ENCODE results near the gene NDUFS7.
A peak's percentile ranks its signal among the peaks of the same experiment; 100 is the strongest.

The NDUFS7 gene

GRCh38 chr19:1383312-1384084 lies at the start of gene NDUFS7:
NDUFS7 (plus strand) TSS chr19:1383907; CDS start chr19:1383927, 20 bp downstream.
- peak within 1 kb of the TSS; percentile 87 for H3K4me3 Mint-ChIP-seq
- H3K4me1 Mint-ChIP-seq (ENCODE audit: low read depth), result peaks cover 15% of the 10 kb centered on the region

DNA sequence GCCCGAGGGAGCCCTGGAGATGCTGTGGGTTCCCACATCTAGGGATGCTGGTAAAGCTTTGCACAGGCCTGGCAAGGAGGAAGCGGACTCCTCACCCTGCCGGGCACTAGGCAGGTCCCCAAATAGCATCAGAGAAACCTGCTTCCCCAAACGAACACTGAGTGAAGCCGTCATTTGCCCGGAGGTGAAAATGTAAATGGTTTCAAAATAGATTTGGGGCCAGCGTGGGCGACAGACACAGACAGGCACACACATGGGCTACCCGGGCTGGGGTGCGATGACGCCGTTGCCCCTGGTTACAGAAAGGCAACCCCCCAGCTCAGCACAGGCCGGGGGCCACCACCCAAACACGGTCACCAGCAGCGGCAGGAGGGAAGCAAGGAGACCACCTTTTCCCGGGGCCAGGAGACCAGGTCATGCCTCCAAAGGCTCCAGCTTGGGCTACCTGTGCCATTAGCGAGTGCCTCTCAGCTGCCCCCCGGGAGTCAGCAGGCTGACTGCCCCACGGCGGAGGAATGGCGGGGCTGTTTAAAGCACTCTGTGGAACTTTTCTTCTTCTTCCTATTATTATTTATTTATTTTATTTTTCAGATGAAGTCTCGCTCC lies 47.5 kb upstream of the NDUFS7 start:
- Mint-ChIP-seq H3K9me3 (no peaks in the 10 kb centered on the region), H3K4me1 (ENCODE audit: low read depth) (no peaks in the 10 kb centered on the region), H3K27ac (no peak overlapping the region), H3K36me3 (ENCODE audit: low read depth) (no peaks in the 10 kb centered on the region), H3K27me3 (ENCODE audit: low read depth) (no peaks in the 10 kb centered on the region), H3K4me3 (no peak overlapping the region)

More at GRCh38 chr19:1383312-1384084, at the start of gene NDUFS7:
- Mint-ChIP-seq H3K9me3 (no peaks in the 10 kb centered on the region), H3K36me3 (ENCODE audit: low read depth) (peaks cover 6% of the 10 kb centered on the region), H3K27me3 (ENCODE audit: low read depth) (peaks cover 10% of the 10 kb centered on the region), H3K27ac (peak within 1 kb of the TSS; percentile 99)

GRCh38 chr19:1340681-1341469 lies 42.8 kb upstream of the NDUFS7 start:
- Mint-ChIP-seq H3K4me3 (no peak overlapping the region), H3K36me3 (ENCODE audit: low read depth) (no peaks in the 10 kb centered on the region), H3K9me3 (no peaks in the 10 kb centered on the region), H3K27me3 (ENCODE audit: low read depth) (no peaks in the 10 kb centered on the region), H3K27ac (no peak overlapping the region), H3K4me1 (ENCODE audit: low read depth) (peaks cover 3% of the 10 kb centered on the region)

DNA sequence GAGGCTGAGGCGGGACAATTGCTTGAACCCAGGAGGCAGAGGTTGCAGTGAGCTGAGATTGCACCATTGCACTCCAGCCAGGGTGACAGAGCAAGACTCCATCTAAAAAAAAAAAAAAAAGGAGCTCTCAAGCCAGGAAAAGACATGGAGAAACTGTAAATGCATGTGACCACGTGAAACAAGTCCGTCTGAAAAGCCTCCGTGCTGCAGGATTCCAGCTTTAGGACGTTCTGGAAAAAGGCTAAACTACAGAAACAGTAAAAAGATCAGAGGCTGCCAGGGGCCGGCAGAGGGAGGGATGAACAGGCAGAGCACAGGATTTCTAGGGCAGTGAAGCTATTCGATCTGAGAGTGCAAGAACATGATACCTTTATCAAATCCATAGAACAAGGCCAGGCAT lies 40.7 kb upstream of the NDUFS7 start:
- Mint-ChIP-seq H3K4me1 (ENCODE audit: low read depth) (peaks cover 3% of the 10 kb centered on the region), H3K27me3 (ENCODE audit: low read depth) (no peaks in the 10 kb centered on the region), H3K9me3 (no peaks in the 10 kb centered on the region), H3K36me3 (ENCODE audit: low read depth) (no peaks in the 10 kb centered on the region), H3K4me3 (no peak overlapping the region), H3K27ac (no peak overlapping the region)

GRCh38 chr19:1349211-1349610 lies 34.5 kb upstream of the NDUFS7 start:
- peaks cover 3% of the 10 kb centered on the region for H3K4me1 Mint-ChIP-seq (ENCODE audit: low read depth)
- H3K9me3 Mint-ChIP-seq, result no peaks in the 10 kb centered on the region
- H3K4me3 Mint-ChIP-seq, result no peak overlapping the region
- no peaks in the 10 kb centered on the region for H3K27me3 Mint-ChIP-seq (ENCODE audit: low read depth)
- H3K27ac Mint-ChIP-seq, result no peak overlapping the region
- H3K36me3 Mint-ChIP-seq (ENCODE audit: low read depth), result no peaks in the 10 kb centered on the region

GRCh38 chr19:1350867-1351266 lies 32.8 kb upstream of the NDUFS7 start:
- H3K9me3 Mint-ChIP-seq, result no peaks in the 10 kb centered on the region
- peaks cover 5% of the 10 kb centered on the region for H3K4me1 Mint-ChIP-seq (ENCODE audit: low read depth)
- no peak overlapping the region for H3K27ac Mint-ChIP-seq
- peaks cover 4% of the 10 kb centered on the region for H3K36me3 Mint-ChIP-seq (ENCODE audit: low read depth)
- no peak overlapping the region for H3K4me3 Mint-ChIP-seq
- no peaks in the 10 kb centered on the region for H3K27me3 Mint-ChIP-seq (ENCODE audit: low read depth)

GRCh38 chr19:1351381-1351851 lies 32.3 kb upstream of the NDUFS7 start:
- Mint-ChIP-seq H3K36me3 (ENCODE audit: low read depth) (peaks cover 4% of the 10 kb centered on the region), H3K4me3 (no peak overlapping the region), H3K9me3 (no peaks in the 10 kb centered on the region), H3K4me1 (ENCODE audit: low read depth) (peaks cover 9% of the 10 kb centered on the region), H3K27me3 (ENCODE audit: low read depth) (no peaks in the 10 kb centered on the region), H3K27ac (no peak overlapping the region)

DNA sequence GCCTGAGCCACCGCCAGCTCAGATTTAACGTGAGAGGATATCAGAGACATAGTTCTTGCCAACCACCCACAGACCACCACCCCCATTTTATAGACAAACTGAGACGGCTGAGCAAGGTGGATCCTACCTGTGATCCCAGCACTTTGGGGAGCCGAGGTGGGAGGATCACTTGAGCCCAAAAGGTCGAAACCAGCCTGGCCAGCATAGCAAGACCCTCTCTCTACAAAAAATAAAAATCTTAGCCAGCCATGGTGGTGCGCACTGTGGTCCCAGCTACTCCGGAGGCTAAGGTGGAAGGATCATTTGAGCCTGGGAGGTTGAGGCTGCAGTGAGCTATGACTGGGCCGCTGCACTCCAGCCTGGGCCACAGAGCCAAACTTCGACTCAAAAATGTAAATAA lies 30.6 kb upstream of the NDUFS7 start:
- Mint-ChIP-seq H3K9me3 (no peaks in the 10 kb centered on the region), H3K27ac (no peak overlapping the region), H3K36me3 (ENCODE audit: low read depth) (peaks cover 13% of the 10 kb centered on the region), H3K4me3 (no peak overlapping the region), H3K4me1 (ENCODE audit: low read depth) (peaks cover 10% of the 10 kb centered on the region), H3K27me3 (ENCODE audit: low read depth) (no peaks in the 10 kb centered on the region)

DNA sequence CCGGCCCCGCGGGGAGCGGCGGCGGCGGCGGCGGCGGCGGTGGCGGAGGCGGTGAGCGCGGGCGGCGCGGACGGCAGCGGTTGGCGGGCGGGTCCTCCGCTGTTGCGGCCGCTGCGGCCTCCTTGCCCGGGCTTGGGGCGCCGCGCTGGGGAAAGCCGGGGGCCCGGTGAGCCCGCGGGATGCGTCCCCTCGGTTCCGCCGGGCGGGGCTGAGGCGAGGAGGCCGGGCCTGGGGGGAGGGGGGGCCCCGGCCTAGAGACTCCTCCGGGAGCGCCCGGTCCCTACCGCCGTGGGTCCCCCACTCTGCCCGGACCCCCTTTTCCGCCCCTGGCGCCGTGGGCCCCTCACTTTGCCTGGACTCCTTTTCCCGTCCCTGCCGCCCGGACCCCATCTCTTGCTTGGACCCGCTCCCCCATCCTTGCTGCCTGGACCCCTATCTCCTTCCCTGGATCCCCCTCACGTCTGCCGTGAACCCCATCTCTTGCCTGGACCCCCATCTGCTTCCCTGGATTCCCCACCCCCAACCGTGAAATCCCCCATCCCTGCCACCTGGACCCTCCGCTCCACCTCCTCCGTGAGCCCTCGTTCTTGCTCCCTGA lies 28.6 kb upstream of the NDUFS7 start:
- H3K27me3 Mint-ChIP-seq (ENCODE audit: low read depth), result no peaks in the 10 kb centered on the region
- H3K27ac Mint-ChIP-seq, result peak overlapping the region; percentile 71
- peaks cover 17% of the 10 kb centered on the region for H3K36me3 Mint-ChIP-seq (ENCODE audit: low read depth)
- H3K9me3 Mint-ChIP-seq, result no peaks in the 10 kb centered on the region
- peaks cover 10% of the 10 kb centered on the region for H3K4me1 Mint-ChIP-seq (ENCODE audit: low read depth)
- peak overlapping the region; percentile 92 for H3K4me3 Mint-ChIP-seq

GRCh38 chr19:1355568-1356507 lies 27.9 kb upstream of the NDUFS7 start:
- H3K9me3 Mint-ChIP-seq, result no peaks in the 10 kb centered on the region

DNA sequence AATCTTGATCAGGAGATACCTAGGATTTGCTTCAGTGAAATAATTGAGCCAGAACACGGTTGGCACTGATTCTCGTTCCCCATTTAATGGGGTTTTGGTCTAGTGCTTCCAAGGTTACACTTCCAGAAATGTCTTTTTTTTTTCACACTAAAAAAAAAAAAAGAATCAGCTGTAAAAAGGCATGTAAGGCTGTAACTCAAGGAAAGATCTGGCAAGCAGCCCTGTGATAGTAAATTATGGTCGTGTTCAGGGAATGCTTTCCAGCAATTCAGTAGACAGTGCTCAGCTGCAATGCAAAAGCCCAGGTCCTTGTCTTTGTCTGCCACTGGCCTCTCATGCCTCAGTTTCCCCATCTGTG lies 27.2 kb upstream of the NDUFS7 start:
- Mint-ChIP-seq H3K27me3 (ENCODE audit: low read depth) (no peaks in the 10 kb centered on the region), H3K27ac (no peak overlapping the region), H3K36me3 (ENCODE audit: low read depth) (peaks cover 17% of the 10 kb centered on the region), H3K4me1 (ENCODE audit: low read depth) (peaks cover 10% of the 10 kb centered on the region), H3K4me3 (no peak overlapping the region), H3K9me3 (no peaks in the 10 kb centered on the region)

More at GRCh38 chr19:1355568-1356507, 27.9 kb upstream of the NDUFS7 start:
- Mint-ChIP-seq H3K27ac (peak overlapping the region; percentile 71), H3K4me1 (ENCODE audit: low read depth) (peaks cover 10% of the 10 kb centered on the region), H3K27me3 (ENCODE audit: low read depth) (no peaks in the 10 kb centered on the region), H3K36me3 (ENCODE audit: low read depth) (peaks cover 17% of the 10 kb centered on the region), H3K4me3 (peak overlapping the region; percentile 92)

DNA sequence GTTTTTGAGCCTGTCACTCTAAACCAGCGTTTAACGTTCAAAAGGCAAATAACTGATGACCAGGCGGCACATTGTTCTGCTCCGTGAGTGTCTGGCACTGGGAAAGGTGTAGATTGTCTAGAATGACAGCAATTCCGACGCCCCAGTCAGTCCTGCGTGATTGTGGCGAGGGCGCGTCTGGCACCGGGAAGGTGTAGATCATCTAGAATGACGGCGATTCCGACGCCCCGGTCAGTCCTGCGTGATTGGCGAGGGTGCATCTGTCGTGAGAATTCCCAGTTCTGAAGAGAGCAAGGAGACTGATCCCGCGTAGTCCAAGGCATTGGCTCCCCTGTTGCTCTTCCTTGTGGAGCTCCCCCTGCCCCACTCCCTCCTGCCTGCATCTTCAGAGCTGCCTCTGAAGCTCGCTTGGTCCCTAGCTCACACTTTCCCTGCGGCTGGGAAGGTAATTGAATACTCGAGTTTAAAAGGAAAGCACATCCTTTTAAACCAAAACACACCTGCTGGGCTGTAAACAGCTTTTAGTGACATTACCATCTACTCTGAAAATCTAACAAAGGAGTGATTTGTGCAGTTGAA lies 26.1 kb upstream of the NDUFS7 start:
- peaks cover 13% of the 10 kb centered on the region for H3K4me1 Mint-ChIP-seq (ENCODE audit: low read depth)
- H3K27ac Mint-ChIP-seq, result no peak overlapping the region
- no peaks in the 10 kb centered on the region for H3K27me3 Mint-ChIP-seq (ENCODE audit: low read depth)
- H3K9me3 Mint-ChIP-seq, result no peaks in the 10 kb centered on the region
- H3K4me3 Mint-ChIP-seq, result no peak overlapping the region
- peaks cover 19% of the 10 kb centered on the region for H3K36me3 Mint-ChIP-seq (ENCODE audit: low read depth)

DNA sequence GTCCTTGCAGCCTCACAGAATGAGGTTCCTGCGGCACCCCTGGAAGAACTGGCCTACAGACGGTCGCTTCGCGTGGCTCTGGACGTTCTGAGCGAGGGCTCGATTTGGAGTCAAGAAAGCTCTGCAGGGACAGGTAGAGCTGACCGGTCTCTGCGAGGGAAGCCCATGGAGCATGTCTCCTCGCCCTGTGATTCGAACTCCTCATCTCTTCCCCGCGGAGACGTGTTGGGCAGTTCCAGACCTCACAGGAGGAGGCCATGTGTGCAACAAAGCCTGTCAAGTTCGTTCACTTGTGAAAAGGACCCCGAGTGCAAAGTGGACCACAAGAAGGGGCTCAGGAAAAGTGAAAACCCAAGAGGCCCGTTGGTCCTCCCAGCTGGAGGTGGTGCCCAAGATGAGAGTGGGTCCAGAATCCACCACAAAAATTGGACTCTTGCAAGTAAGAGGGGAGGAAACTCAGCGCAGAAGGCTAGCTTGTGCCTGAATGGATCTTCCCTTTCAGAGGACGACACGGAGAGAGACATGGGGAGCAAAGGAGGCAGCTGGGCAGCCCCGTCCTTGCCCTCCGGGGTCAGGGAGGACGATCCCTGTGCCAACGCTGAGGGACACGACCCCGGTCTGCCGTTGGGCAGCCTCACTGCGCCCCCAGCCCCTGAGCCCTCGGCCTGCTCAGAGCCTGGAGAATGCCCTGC lies 23.4 kb upstream of the NDUFS7 start:
- Mint-ChIP-seq H3K27ac (no peak overlapping the region), H3K27me3 (ENCODE audit: low read depth) (no peaks in the 10 kb centered on the region), H3K9me3 (no peaks in the 10 kb centered on the region), H3K4me3 (no peak overlapping the region), H3K4me1 (ENCODE audit: low read depth) (peaks cover 28% of the 10 kb centered on the region), H3K36me3 (ENCODE audit: low read depth) (peaks cover 26% of the 10 kb centered on the region)

Measured in T-helper 1 cell treated with Interleukin-12 subunit alpha and Interleukin-12 subunit beta and Interleukin-4 antibody, amounts not matched to agents 30 μg/mL and 1 μg/mL, for 36 hours (primary cell).